OCI-LY7 (cell line): Measurements from ENCODE around the gene CDH16. TPM values are rescaled to one million over a fixed set of nuclear protein-coding genes. Genes with fewer than 3 reads are reported as not detected.
"Not testable (repeated sequence)": the region's sequence is repeated elsewhere in the genome, so short reads cannot be mapped to it uniquely, and the experiment has no call there.

ENCODE experiments used
- BruUV-seq: library from RNA; stranded (reverse); fragments of 400-500 nt; replicated peaks from 2 replicates; lab custom pipeline; 2021; lab: Mats Ljungman, UMichigan
- CTCF ChIA-PET: fragments of 300-600 bp; sonication (Branson Sonifier 250); formaldehyde crosslinking; loops from one replicate; lab custom pipeline; 2022; ENCODE audit warnings: antibody characterized with exemption; ENCODE audit not compliant: unreplicated experiment; lab: Charles Lee
- POLR2A ChIA-PET: fragments of 300-600 bp; sonication (Branson Sonifier 250); formaldehyde crosslinking; loops from one replicate; lab custom pipeline; 2022; ENCODE audit warnings: antibody characterized with exemption; lab: Charles Lee
- DNase-seq: peaks from one replicate; pipeline ENCODE4 v3.0.0-alpha.2; 2015; ENCODE audit warnings: low spot score
- H2AFZ ChIP-seq: fragments of 200-600 bp; sonication (generic), shearing (Covaris generic); 2 replicates; pipeline ENCODE4 v1.6.1; 2014; ENCODE audit warnings: mild to moderate bottlenecking, antibody characterized with exemption, low read length, moderate library complexity
- H3K27ac ChIP-seq: fragments of 200-600 bp; sonication (generic); 2 replicates; pipeline ENCODE4 v1.5.1; 2014; ENCODE audit warnings: mixed run types, low read depth, mild to moderate bottlenecking, moderate library complexity, low read length, inconsistent platforms; ENCODE audit not compliant: poor library complexity, severe bottlenecking
- H3K36me3 ChIP-seq: fragments of 200-600 bp; sonication (generic); 2 replicates; pipeline ENCODE4 v1.6.1; 2014; ENCODE audit warnings: mild to moderate bottlenecking, antibody characterized with exemption, low read length, moderate library complexity, mixed read lengths; ENCODE audit not compliant: insufficient read depth
- H3K4me1 ChIP-seq: fragments of 200-600 bp; sonication (generic); 2 replicates; pipeline ENCODE4 v1.5.1; 2014; ENCODE audit warnings: mild to moderate bottlenecking, low read length; ENCODE audit not compliant: insufficient read depth, poor library complexity, severe bottlenecking
- H3K4me2 ChIP-seq: fragments of 200-600 bp; sonication (generic); 2 replicates; pipeline ENCODE4 v1.6.1; 2014; ENCODE audit warnings: mild to moderate bottlenecking, low read length
- H3K4me3 ChIP-seq: fragments of 200-600 bp; sonication (generic); 2 replicates; pipeline ENCODE4 v1.5.1; 2014; ENCODE audit warnings: mild to moderate bottlenecking, low read depth, low read length; ENCODE audit not compliant: poor library complexity, severe bottlenecking
- H3K79me2 ChIP-seq: fragments of 200-600 bp; sonication (generic); 2 replicates; pipeline ENCODE4 v1.6.1; 2016; ENCODE audit warnings: low read depth, mild to moderate bottlenecking, low read length, moderate library complexity, mixed read lengths; ENCODE audit not compliant: insufficient read depth
- H3K9me2 ChIP-seq: fragments of 200-600 bp; sonication (generic); 2 replicates; pipeline ENCODE4 v1.6.1; 2016; ENCODE audit warnings: mild to moderate bottlenecking, low read length, mixed read lengths; ENCODE audit not compliant: insufficient read depth
- H3K9me3 ChIP-seq: fragments of 200-600 bp; sonication (generic); 2 replicates; pipeline ENCODE4 v1.6.1; 2014; ENCODE audit warnings: mild to moderate bottlenecking, mixed run types, low read length, mixed read lengths
- H4K20me1 ChIP-seq: fragments of 200-600 bp; sonication (generic); 2 replicates; pipeline ENCODE4 v1.6.1; 2014; ENCODE audit warnings: mild to moderate bottlenecking, antibody characterized with exemption, low read length, moderate library complexity, mixed read lengths; ENCODE audit not compliant: insufficient read depth
- CTCF ChIP-seq: fragments of 200-600 bp; sonication (generic); conservative IDR thresholded peaks from 2 replicates; pipeline ENCODE4 v1.5.1; 2014; ENCODE audit warnings: mild to moderate bottlenecking, antibody characterized with exemption, low read length, moderate library complexity, mixed read lengths
- EZH2phosphoT487 ChIP-seq: fragments of 200-600 bp; sonication (generic); IDR thresholded peaks from 2 replicates; pipeline ENCODE4 v1.6.1; 2018; ENCODE audit warnings: low read depth, borderline replicate concordance, mild to moderate bottlenecking, mixed run types, antibody characterized with exemption, low read length, moderate library complexity, mixed read lengths
- intact Hi-C: fragments of 100-400 bp; cut with micrococcal nuclease; formaldehyde crosslinking; loops from one replicate; pipeline ENCODE4 v1.10.0; 2022; ENCODE audit not compliant: unreplicated experiment
- total RNA-seq, 2 experiments: library from RNA; depleted of rRNA in 1 of 2; stranded (reverse); fragments of >200 nt in 1 of 2; shearing (Covaris generic) in 1 of 2; gene quantifications; 2 replicates each; pipeline ENCODE4 v1.2.3, GENCODE V29; 2014 to 2022

The CDH16 gene
- total RNA-seq, 2 experiments from 2014 or later, result not detected

- H3K79me2 ChIP-seq, result no peaks in the 10 kb centered on the region
- DNase-seq, result no peak
- no peak overlapping the region for H3K4me2 ChIP-seq
- no TSS peak for BruUV-seq
- H3K4me3 ChIP-seq, result no peak overlapping the region
- no peaks in the 10 kb centered on the region for H3K9me3 ChIP-seq
- H3K36me3 ChIP-seq, result peaks cover 6% of the 10 kb centered on the region; the same call in 1 of the 2 replicates
- peaks cover 5% of the 10 kb centered on the region for H3K4me1 ChIP-seq
- ChIA-PET CTCF (interaction anchor here (0.6 kb wide), 1 partner anchor 1305 kb away, joined by 3 read pairs; no protein-coding TSS in a partner anchor), POLR2A (no interaction called here)
- H2AFZ ChIP-seq, result no peak overlapping the region
- no peaks in the 10 kb centered on the region for H3K9me2 ChIP-seq
- no peaks in the 10 kb centered on the region for H4K20me1 ChIP-seq
- no peak overlapping the region for H3K27ac ChIP-seq
- intact Hi-C loops, result no loop called here
- TF ChIP-seq EZH2phosphoT487, result no peak
- no peak for TF ChIP-seq CTCF
Measured at GRCh38 chr16:66946541-66946940, 27.9 kb upstream of the CDH16 start.

GRCh38 chr16:66945939-66946338 is 27.3 kb upstream of the CDH16 start:
- Histone ChIP-seq H4K20me1 (no peaks in the 10 kb centered on the region), H3K27ac (no peak overlapping the region), H3K4me1 (peaks cover 5% of the 10 kb centered on the region), H3K36me3 (peaks cover 12% of the 10 kb centered on the region; the same call in 1 of the 2 replicates), H3K4me2 (no peak overlapping the region), H3K79me2 (no peaks in the 10 kb centered on the region), H3K9me2 (no peaks in the 10 kb centered on the region), H3K9me3 (no peaks in the 10 kb centered on the region), H3K4me3 (no peak overlapping the region), H2AFZ (no peak overlapping the region)
- intact Hi-C loops, result no loop called here
- TF ChIP-seq CTCF, result no peak
- TF ChIP-seq EZH2phosphoT487, result no peak
- DNase-seq, result no peak
- ChIA-PET POLR2A (no interaction called here), CTCF (interaction anchor here (0.6 kb wide), 1 partner anchor 1305 kb away, joined by 3 read pairs; no protein-coding TSS in a partner anchor)
- no TSS peak for BruUV-seq

GRCh38 chr16:66944971-66945370 is 26.3 kb upstream of the CDH16 start:
- H3K4me3 ChIP-seq, CTCF ChIA-PET, POLR2A ChIA-PET, H2AFZ ChIP-seq, H3K9me2 ChIP-seq, H3K4me1 ChIP-seq, intact Hi-C loops, BruUV-seq, H3K4me2 ChIP-seq, H3K27ac ChIP-seq, H3K9me3 ChIP-seq, DNase-seq, H3K79me2 ChIP-seq, H4K20me1 ChIP-seq: not testable (repeated sequence)
- peaks cover 21% of the 10 kb centered on the region; the same call in 1 of the 2 replicates for H3K36me3 ChIP-seq
